Activated CD8-positive, alpha-beta memory T cell treated with anti-CD3 and anti-CD28 coated beads for 1 hour (primary cell): ENCODE measurements around the gene WDR54.

Experiments used
- DNase-seq, 2 donors: peaks; one replicate each; pipeline ENCODE4 v3.0.0-alpha.2; 2020; ENCODE audit warnings: low read depth in 1 of 2; ENCODE audit errors: extremely low read depth in 1 of 2

The WDR54 gene

GRCh38 chr2:74474899-74475298, 53.4 kb downstream of the WDR54 start:
- no peak for DNase-seq
